GM18526 (cell line): ENCODE results near the gene ALDH9A1.

Experiments used
- POLR2A ChIP-seq: IDR thresholded peaks from 3 replicates; pipeline ENCODE4 v1.6.1; 2011; ENCODE audit not compliant: insufficient read length; ENCODE audit errors: extremely low read depth

ALDH9A1 gene

GRCh38 chr1:165696625-165697100, 1.7 kb downstream of the ALDH9A1 start:
- no peak for TF ChIP-seq POLR2A

- no peak for TF ChIP-seq POLR2A
Observed at GRCh38 chr1:165695031-165695430, 3.3 kb downstream of the ALDH9A1 start.

GRCh38 chr1:165688046-165688445, 10.3 kb downstream of the ALDH9A1 start:
- TF ChIP-seq POLR2A, result no peak

DNA sequence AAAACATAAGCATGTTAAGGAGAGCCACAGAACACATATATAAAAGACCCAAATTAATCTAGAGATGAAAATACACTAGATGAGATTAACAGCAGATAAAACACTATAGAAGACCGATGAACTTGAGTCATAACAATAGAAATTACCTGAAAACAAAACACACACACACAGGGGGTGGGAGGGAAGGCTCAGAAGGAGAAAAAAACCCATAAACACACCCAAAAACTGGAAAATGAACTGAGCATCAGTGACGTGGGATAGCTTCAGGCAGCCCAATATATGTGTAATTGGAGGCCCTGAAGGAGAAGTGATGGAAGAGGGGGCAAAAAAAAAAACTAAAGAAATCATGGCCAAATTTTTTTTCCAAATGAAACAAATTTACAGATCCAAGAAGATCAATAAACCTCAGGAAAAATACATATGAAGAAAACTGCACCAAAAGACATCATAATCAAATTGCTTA, 11.4 kb downstream of the ALDH9A1 start:
- TF ChIP-seq POLR2A, result no peak

- no peak for TF ChIP-seq POLR2A
Observed at GRCh38 chr1:165686121-165686970, 12.0 kb downstream of the ALDH9A1 start.

GRCh38 chr1:165683848-165684485, 14.4 kb downstream of the ALDH9A1 start:
- no peak for TF ChIP-seq POLR2A

- TF ChIP-seq POLR2A, result no peak
Observed at GRCh38 chr1:165680303-165680702, 18.1 kb downstream of the ALDH9A1 start.

DNA sequence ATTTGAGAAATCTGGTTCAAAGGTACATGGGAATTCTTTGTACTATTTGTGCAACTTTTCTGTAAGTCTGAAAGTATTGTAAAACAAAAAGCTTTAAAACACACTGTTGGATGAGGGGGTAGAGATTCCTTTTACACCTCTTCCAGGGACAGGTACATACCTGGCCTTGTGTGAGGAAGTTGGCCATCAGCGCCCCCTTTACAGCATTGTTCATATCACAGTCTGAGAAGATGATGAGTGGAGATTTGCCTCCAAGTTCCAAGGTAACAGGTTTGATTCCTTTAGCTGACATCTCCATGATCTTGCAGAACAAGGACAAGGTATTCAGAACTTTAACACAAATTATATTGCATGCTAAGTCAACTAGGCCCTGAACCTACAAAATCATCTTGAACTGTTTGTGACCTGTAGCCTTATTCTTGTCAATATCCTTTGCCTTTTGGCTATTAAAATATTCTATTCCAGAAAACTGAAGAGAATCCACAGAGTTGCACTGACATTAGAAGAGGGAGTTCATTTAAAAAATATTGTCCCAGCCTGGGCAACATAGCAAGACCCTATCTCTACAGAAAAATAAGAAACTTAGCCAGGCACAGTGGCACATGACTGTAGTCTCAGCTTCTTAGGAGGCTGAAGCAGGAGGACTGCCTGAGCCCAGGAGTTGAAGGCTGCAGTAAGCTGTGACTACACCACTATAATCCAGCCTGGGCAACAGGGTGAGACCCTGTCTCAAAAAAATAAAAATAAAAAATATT, 18.9 kb downstream of the ALDH9A1 start:
- TF ChIP-seq POLR2A, result no peak

GRCh38 chr1:165678509-165678908, 19.9 kb downstream of the ALDH9A1 start:
- TF ChIP-seq POLR2A, result no peak

- no peak for TF ChIP-seq POLR2A
Observed at GRCh38 chr1:165675794-165676193, 22.6 kb downstream of the ALDH9A1 start.

- TF ChIP-seq POLR2A, result no peak
Observed at GRCh38 chr1:165674599-165674998, 23.8 kb downstream of the ALDH9A1 start.

- TF ChIP-seq POLR2A, result no peak
Observed at GRCh38 chr1:165671526-165671925, 26.8 kb downstream of the ALDH9A1 start.

DNA sequence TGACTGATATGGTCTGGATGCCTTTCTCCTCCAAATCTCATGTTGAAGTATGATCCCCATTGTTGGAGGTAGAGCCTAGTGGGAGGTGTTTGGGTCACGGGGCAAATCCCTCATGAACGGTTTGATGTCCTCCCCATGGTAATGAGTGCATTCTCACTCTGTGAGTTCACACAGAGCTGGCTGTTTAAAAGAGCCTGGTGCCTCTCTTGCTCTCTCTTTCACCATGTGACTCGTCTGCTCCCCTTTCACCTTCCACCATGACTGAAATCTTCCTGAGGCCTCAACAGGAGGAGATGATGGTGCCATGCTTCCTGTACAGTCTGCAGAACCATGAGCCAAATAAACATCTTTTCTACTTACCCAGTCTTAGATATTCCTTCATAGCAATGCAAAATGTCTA, 30.2 kb downstream of the ALDH9A1 start:
- no peak for TF ChIP-seq POLR2A

DNA sequence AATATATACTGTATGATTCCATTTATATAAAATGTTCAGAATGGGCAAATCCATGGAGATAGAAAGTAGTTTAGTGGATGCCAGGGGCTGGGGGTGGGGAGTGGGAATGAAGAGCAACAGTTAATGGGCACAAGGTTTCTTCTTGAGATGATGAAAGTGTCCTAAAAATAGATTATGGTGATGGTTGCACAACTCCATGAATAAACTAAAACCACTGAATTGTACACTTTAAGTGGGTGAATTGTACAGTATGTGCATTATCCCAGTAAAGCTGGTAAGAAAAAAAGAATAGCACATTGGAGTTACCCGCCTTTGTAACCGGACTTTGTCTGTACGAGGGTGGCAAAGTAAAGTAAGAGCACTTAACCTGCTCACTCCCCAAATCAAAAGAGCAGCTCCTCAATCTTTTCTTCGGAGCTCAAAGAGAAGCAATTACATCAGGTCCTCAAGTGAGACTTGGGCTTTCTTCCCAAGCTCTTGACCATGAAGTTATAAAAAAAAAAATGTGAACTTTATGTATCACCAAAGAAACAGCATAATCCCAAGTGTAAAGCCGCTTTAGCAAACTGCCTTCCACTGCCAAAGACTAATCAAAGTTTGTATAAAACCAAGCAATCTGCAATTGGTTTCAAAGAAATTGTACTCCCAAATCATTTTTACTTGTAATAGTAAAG, 32.1 kb downstream of the ALDH9A1 start:
- TF ChIP-seq POLR2A, result no peak

GRCh38 chr1:165662186-165662585, 36.2 kb downstream of the ALDH9A1 start:
- TF ChIP-seq POLR2A, result no peak

- TF ChIP-seq POLR2A, result no peak
Observed at GRCh38 chr1:165661703-165662102, 36.7 kb downstream of the ALDH9A1 start.

DNA sequence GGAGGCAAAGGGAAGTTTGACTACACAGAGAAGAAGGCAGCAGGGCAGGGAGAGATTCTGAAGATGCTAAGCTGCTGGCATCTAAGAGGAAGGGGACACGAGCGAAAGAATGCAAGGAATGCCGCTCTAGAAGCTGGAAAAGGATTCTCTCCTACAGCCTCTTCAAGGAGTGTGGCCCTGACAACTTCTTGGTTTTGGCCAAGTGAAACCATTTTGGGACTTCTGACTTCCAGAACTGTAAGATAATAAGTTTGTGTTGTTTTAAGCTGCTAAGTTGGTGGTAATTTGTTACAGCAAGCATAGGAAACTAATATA, 38.8 kb downstream of the ALDH9A1 start:
- no peak for TF ChIP-seq POLR2A
